ENCODE measurements around the gene ZP1. TPM values are rescaled to one million over a fixed set of nuclear protein-coding genes. Genes with fewer than 3 reads are reported as not detected.

ZP1 gene
- total RNA-seq, 2 donors from 2014 or later = not detected

DNA sequence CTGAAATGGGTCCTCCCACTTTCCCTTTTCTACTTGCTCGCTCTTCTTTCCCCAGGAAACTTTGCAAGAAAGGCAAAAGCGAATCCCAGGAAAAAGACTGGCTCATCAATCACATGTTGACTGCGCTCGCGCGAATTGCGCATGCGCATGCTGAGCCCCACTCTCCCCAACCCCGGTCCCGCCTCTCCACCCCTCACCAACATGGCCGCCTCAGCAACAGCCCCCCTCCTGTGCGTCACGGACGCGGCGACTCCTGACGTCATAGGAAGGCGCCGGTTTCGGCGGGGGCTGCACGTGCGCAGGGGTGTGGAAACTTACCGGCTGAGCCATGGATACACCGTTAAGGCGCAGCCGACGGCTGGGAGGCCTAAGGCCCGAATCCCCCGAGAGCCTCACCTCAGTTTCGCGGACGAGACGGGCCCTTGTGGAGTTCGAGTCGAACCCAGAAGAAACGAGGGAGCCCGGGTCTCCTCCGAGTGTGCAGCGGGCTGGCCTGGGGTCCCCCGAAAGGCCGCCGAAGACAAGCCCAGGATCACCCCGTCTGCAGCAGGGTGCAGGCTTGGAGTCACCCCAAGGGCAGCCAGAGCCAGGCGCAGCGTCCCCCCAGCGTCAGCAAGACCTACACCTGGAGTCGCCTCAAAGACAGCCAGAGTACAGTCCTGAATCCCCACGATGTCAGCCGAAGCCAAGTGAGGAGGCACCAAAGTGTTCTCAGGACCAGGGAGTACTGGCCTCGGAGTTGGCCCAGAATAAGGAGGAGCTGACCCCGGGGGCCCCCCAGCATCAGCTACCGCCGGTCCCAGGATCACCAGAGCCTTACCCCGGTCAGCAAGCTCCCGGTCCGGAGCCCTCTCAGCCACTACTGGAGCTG lies 25.3 kb upstream of the ZP1 start, which contains the start of gene CCDC86:
TSS of gene CCDC86 (plus strand) at position 317 of the 871 bp plus-strand sequence. CDS start at position 329, 12 bp downstream.
- peak; percentile 99 for DNase-seq (ENCODE audit: low spot score)
- intact Hi-C loops (cut with DNase I) = no loop called here

DNA sequence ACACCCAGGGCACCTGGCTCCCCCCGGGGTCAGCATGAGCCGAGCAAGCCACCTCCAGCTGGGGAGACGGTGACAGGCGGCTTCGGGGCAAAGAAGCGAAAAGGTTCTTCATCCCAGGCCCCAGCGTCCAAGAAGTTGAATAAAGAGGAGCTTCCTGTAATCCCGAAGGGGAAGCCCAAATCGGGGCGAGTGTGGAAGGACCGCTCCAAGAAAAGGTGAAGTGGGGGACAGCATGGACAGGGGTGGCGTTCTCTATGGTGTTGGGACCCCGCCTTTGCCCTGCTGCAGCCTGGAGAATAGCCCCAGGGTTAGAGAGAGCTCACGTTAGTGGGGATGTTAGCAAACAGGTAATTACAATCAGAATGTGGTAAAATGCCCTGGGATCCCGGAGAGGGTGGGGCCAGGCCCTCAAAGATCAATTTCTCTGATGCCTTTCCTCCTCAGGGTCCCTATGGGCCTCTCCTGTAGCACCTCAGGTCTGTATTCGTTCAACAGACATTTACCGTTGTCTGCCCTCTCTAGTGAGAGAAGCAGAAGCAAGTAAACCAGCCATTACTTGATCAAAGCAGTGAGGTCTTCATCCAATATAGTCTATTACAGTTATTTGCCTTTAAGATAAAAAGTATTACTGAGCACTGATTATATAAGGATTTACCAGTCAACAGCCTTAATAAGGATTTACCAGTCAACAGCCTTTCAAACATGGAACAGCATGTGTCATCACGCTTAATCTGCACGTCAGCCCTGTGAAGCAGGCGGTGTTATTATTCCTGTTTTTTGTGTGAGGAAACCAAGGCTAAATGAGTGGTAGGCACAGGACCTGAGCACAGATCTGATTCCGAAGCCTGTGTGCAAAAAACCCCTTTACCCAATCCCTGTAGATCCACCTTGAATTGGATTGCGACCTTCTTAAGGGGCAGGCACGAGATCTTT lies 24.4 kb upstream of the ZP1 start:
- intact Hi-C loops (cut with DNase I) = no loop called here
- no peak for DNase-seq (ENCODE audit: low spot score)

DNA sequence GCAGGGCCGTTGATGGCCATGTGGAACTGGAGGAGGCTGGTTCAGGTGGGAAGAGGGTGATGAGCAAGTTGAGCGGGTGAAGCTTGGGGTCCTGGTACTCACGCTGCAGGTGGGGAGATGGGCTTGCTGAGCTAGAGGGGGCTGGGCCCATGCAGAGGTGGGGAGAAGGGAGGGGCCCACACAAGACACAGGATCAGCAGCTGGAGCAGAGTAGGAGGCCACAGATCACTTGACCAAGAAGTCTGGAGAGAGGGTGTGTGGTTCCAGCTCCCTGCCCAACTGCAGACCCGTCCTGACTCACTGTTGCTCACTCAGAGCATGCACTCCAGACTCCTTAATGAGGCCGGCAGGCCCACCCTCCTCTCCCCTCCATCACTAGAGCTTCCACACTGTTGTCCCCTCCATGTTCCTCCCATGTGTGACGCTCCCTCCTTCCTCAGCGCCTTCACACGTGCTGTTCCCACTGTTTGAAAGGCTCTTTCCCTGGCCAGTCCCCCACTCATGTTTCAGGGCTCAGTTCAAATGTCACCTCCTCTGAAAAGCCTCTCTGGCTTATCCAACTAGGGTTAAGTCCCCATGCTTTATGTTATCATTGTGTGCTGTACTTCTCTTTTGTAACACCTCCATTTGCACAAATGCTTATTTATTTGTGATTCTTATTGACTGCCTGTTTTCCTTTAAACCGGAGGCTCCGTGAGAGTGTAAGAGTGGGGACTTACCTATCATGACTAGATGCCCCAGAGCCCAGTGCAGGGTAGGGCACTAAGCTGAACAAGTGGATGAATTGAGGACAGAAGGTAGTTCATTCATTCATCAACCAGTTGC lies 23.1 kb upstream of the ZP1 start:
- DNase-seq (ENCODE audit: low spot score) = no peak
- intact Hi-C loops (cut with DNase I) = no loop called here

DNA sequence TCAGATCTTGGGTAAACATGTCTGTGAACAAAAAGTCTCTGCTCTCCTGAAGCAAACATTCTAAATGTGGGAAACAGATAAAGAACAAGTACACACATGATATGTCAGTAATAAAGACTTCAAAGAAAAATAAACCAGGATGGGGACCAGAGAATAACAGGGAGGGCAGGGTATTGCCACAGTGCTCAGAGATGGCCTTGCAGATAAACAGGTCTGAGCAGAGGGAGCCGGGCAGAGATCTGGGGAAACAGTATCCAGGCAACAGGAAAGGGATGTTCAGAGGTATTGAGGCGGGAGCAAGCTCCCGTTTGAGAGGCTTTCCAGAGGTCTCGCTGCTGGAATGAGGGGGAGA lies 22.5 kb upstream of the ZP1 start:
- DNase-seq (ENCODE audit: low spot score) = no peak
- intact Hi-C loops (cut with DNase I) = no loop called here

GRCh38 chr11:60845338-60845737 lies 22.0 kb upstream of the ZP1 start:
- intact Hi-C loops (cut with DNase I) = no loop called here

GRCh38 chr11:60847281-60847680 lies 20.1 kb upstream of the ZP1 start:
- intact Hi-C loops (cut with DNase I) = no loop called here
- DNase-seq (ENCODE audit: low spot score) = no peak

More at GRCh38 chr11:60845338-60845737, 22.0 kb upstream of the ZP1 start:
- DNase-seq (ENCODE audit: low spot score) = no peak

- DNase-seq (ENCODE audit: low spot score) = no peak
- intact Hi-C loops (cut with DNase I) = no loop called here
These were observed 19.4 kb upstream of the ZP1 start for GRCh38 chr11:60847896-60848295.

DNA sequence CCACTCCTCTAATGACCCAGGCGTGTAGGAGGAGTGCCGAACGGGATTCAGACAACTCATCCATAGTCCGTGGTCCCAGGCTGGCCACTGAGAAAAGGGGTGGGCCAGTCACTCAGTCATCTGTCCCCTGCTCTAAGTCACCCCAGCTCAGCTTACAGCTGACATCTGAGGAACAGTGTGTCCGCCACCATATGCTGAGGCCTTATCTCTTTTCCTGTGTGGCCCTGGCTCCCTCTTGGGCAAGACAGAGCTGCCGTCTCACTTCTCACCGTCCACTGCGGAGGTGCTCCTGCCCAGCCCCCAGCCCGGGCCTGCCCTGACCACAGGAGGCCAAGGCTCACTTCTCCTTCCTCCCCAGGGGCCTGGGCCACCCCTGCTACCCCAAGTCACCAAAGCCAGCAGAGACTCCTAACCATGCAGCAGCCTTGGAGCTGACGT lies 18.6 kb upstream of the ZP1 start:
- intact Hi-C loops (cut with DNase I) = no loop called here
- no peak for DNase-seq (ENCODE audit: low spot score)

- intact Hi-C loops (cut with DNase I) = no loop called here
- no peak for DNase-seq (ENCODE audit: low spot score)
These were observed 17.5 kb upstream of the ZP1 start for GRCh38 chr11:60849641-60850520.

DNA sequence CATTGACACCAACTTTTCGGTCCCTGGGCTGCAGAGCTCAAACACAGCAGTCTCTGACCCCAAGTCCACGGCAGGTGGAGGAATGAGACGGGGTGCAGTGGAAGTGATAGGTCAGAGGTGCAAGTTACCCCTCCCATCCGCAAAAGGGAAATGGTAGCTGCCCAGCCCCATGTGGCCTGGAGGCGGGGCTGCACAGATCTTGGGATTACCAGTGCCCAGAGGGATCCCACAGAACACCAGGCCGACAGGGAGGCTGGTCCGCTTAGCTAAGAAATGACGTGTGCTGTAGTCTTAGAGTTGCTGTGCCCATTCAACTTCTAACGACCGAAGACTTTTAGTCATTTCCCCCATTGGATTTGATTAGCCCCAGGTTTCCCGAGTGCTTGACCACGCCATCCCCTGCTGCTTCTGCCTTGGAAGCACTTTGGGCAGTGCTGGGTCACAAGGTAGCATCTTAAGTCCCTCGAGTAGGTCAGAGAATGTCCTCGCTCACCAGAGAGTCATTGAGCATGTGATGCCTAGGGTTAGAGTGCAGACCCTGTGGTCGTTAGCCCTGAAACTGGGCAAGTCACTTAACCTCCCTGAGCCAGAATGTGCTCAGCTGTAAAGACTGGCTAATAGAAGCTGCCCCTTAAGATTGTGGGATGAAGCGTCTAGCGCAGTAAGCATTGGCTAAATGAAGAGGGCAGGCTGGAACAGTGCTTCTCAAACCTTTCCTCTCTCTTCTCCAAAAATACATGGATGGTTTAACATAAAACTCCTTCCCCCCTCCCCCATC lies 15.8 kb upstream of the ZP1 start:
- no peak for DNase-seq (ENCODE audit: low spot score)
- intact Hi-C loops (cut with DNase I) = no loop called here

GRCh38 chr11:60852117-60852981 lies 15.0 kb upstream of the ZP1 start:
- DNase-seq (ENCODE audit: low spot score) = no peak
- intact Hi-C loops (cut with DNase I) = no loop called here

GRCh38 chr11:60852982-60853950 lies 14.1 kb upstream of the ZP1 start:
- DNase-seq (ENCODE audit: low spot score) = no peak
- intact Hi-C loops (cut with DNase I) = no loop called here

GRCh38 chr11:60854140-60854846 lies 13.0 kb upstream of the ZP1 start:
- intact Hi-C loops (cut with DNase I) = no loop called here
- DNase-seq (ENCODE audit: low spot score) = no peak

- DNase-seq (ENCODE audit: low spot score) = no peak
These were observed 12.3 kb upstream of the ZP1 start for GRCh38 chr11:60854847-60855725.

More at GRCh38 chr11:60854847-60855725, 12.3 kb upstream of the ZP1 start:
- intact Hi-C loops (cut with DNase I) = no loop called here
